Lower lobe of right lung (tissue), 2 donors: ENCODE results near the gene ZNF488. TPM values are rescaled to one million over a fixed set of nuclear protein-coding genes. Genes with fewer than 3 reads are reported as not detected.

Experiments used
- ATAC-seq, 2 donors: fragments of 200-7000 bp; cut with Tn5 transposase; one replicate each; pipeline ENCODE4 v1.9.1; 2020 to 2022; ENCODE audit warnings: mild to moderate bottlenecking in 2 of 2, moderate library complexity in 2 of 2
- DNase-seq: peaks from one replicate; pipeline ENCODE4 v3.0.0-alpha.2; 2020
- H3K27ac ChIP-seq: fragments of 200-600 bp; one replicate; pipeline ENCODE4 v1.8.0; 2022
- H3K27me3 ChIP-seq: fragments of 200-600 bp; one replicate; pipeline ENCODE4 v1.8.0; 2022; ENCODE audit warnings: low read depth
- H3K36me3 ChIP-seq: fragments of 200-600 bp; one replicate; pipeline ENCODE4 v1.8.0; 2022; ENCODE audit warnings: mild to moderate bottlenecking
- H3K4me1 ChIP-seq: fragments of 200-600 bp; one replicate; pipeline ENCODE4 v1.8.0; 2022
- H3K4me3 ChIP-seq: fragments of 200-600 bp; one replicate; pipeline ENCODE4 v1.8.0; 2022; ENCODE audit warnings: mild to moderate bottlenecking
- H3K9me3 ChIP-seq: fragments of 200-600 bp; one replicate; pipeline ENCODE4 v1.8.0; 2022
- intact Hi-C: fragments of 100-400 bp; cut with DNase I; formaldehyde crosslinking; loops from one replicate; pipeline ENCODE4 v1.11.0; 2022
- total RNA-seq: library from RNA; stranded (reverse); fragmentation: NEBNext Ultra II Directional; extraction: Animal tissue kit (Norgen Biotek cat#: 25700); gene quantifications from one replicate; pipeline ENCODE4 v1.2.1, GENCODE V29; 2021
- TF ChIP-seq, protein P1 (sequence below): fragments of 200-600 bp; IDR thresholded peaks from one replicate; pipeline ENCODE4 v1.8.0; 2022; ENCODE audit warnings: antibody characterized with exemption, mild to moderate bottlenecking
- donor health status: DM: no; HTN: yes; CAD: no; lungs with severe emphysema.

Gene ZNF488
- total RNA-seq, 1 donor from 2014 or later = 0.38 TPM

DNA sequence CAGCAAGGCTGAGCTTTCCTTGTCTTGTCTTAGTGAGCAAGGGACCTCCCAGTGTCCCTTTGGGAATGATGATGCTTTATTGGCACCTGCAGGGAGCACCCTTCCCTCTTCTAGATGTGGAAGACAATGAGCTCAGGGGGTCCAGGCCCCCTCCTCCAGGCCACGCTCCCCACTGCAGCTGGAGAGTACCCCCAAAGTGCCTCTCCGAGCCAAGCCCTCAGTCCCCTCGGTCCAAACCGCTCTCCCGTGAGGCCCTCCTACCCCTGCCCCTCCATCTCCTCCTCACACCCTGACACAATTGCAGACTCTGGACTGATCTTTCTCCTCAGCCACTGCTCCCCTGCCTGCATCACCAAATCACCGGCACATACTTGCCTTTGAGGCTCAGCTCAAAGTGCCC, 19.2 kb downstream of the ZNF488 start:
- TF ChIP-seq, protein P1, sequence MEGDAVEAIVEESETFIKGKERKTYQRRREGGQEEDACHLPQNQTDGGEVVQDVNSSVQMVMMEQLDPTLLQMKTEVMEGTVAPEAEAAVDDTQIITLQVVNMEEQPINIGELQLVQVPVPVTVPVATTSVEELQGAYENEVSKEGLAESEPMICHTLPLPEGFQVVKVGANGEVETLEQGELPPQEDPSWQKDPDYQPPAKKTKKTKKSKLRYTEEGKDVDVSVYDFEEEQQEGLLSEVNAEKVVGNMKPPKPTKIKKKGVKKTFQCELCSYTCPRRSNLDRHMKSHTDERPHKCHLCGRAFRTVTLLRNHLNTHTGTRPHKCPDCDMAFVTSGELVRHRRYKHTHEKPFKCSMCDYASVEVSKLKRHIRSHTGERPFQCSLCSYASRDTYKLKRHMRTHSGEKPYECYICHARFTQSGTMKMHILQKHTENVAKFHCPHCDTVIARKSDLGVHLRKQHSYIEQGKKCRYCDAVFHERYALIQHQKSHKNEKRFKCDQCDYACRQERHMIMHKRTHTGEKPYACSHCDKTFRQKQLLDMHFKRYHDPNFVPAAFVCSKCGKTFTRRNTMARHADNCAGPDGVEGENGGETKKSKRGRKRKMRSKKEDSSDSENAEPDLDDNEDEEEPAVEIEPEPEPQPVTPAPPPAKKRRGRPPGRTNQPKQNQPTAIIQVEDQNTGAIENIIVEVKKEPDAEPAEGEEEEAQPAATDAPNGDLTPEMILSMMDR = no peak
- intact Hi-C loops = no loop called here
- Histone ChIP-seq H3K27ac (no peak overlapping the region), H3K27me3 (no peaks in the 10 kb centered on the region), H3K4me1 (no peaks in the 10 kb centered on the region), H3K9me3 (no peaks in the 10 kb centered on the region), H3K36me3 (no peaks in the 10 kb centered on the region), H3K4me3 (no peak overlapping the region)
- DNase-seq (no peak), ATAC-seq (no peak)

- TF ChIP-seq, protein P1 = no peak
- H3K27ac ChIP-seq = no peak overlapping the region
- H3K4me3 ChIP-seq = no peak overlapping the region
- H3K4me1 ChIP-seq = no peaks in the 10 kb centered on the region
- intact Hi-C loops = no loop called here
- H3K9me3 ChIP-seq = no peaks in the 10 kb centered on the region
- H3K36me3 ChIP-seq = no peaks in the 10 kb centered on the region
- ATAC-seq (no peak), DNase-seq (no peak)
- no peaks in the 10 kb centered on the region for H3K27me3 ChIP-seq
These were observed 19.7 kb downstream of the ZNF488 start for GRCh38 chr10:47364366-47364765.

GRCh38 chr10:47363781-47364180, 20.3 kb downstream of the ZNF488 start:
- no peak overlapping the region for H3K27ac ChIP-seq
- H3K4me3 ChIP-seq = no peak overlapping the region
- DNase-seq (no peak), ATAC-seq (no peak)
- H3K4me1 ChIP-seq = no peaks in the 10 kb centered on the region
- H3K36me3 ChIP-seq = no peaks in the 10 kb centered on the region
- TF ChIP-seq, protein P1 = no peak
- no peaks in the 10 kb centered on the region for H3K27me3 ChIP-seq
- intact Hi-C loops = no loop called here
- H3K9me3 ChIP-seq = no peaks in the 10 kb centered on the region

DNA sequence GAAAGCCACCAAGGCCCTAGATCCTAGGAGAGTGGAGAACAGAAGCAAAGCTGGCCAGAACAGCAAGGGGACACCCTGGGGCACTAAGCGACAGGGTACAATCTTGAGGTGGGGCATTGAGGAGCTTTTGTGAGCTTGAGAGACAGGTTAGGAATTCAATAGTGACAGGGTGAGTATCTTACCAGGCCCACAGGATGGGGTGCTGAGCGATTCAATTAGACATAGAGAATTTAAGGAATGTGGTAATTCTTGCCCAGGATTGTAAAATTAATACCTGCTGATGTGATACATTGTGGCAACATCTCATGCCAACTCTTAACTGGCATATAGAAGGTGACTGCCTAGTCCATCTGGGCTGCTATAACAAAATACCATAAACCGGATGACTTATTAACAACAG, 21.9 kb downstream of the ZNF488 start:
- intact Hi-C loops = no loop called here
- TF ChIP-seq, protein P1 = no peak
- H3K9me3 ChIP-seq = no peaks in the 10 kb centered on the region
- no peaks in the 10 kb centered on the region for H3K4me1 ChIP-seq
- no peak overlapping the region for H3K27ac ChIP-seq
- ATAC-seq (no peak), DNase-seq (no peak)
- no peaks in the 10 kb centered on the region for H3K27me3 ChIP-seq
- H3K4me3 ChIP-seq = no peak overlapping the region
- H3K36me3 ChIP-seq = no peaks in the 10 kb centered on the region

- Histone ChIP-seq H3K9me3 (no peaks in the 10 kb centered on the region), H3K36me3 (no peaks in the 10 kb centered on the region), H3K27ac (no peak overlapping the region), H3K4me3 (no peak overlapping the region), H3K4me1 (no peaks in the 10 kb centered on the region), H3K27me3 (no peaks in the 10 kb centered on the region)
- TF ChIP-seq, protein P1 = peak; percentile 67
- DNase-seq = no peak
- peak; percentile 43 to 58 for ATAC-seq
- intact Hi-C loops = no loop called here
These were observed 22.8 kb downstream of the ZNF488 start for GRCh38 chr10:47361293-47361692.

DNA sequence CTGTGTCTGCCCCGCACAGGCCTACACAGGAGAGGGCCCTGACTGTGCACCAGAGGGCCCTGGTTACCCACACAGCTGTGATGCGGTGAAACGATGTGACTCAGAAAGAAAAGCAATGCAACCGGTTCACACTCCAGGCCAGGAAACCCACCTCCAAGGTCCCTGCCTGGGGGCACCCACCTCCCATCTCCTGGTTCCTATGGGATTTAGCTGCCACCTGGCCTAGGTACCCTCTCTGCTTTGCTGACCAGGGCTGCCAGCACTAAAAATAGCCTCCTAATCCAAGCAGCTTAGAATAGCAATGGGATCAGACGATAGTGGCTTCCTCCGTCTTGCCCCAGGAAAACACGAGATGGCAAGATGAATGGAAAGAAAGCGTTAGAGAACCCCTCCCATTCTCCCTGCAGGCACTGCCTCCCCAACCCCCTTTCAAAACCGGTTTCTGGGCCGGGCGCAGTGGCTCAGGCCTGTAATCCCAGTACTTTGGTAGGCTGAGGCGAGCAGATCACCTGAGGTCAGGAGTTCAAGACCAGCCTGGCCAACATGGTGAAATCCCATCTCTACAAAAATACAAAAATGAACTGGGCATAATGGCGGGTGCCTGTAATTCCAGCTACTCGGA, 23.6 kb downstream of the ZNF488 start:
- H3K27ac ChIP-seq = no peak overlapping the region
- intact Hi-C loops = no loop called here
- H3K9me3 ChIP-seq = no peaks in the 10 kb centered on the region
- DNase-seq (no peak), ATAC-seq (no peak)
- H3K4me3 ChIP-seq = no peak overlapping the region
- no peaks in the 10 kb centered on the region for H3K4me1 ChIP-seq
- H3K36me3 ChIP-seq = no peaks in the 10 kb centered on the region
- H3K27me3 ChIP-seq = no peaks in the 10 kb centered on the region
- TF ChIP-seq, protein P1 = no peak
